Measurements from ENCODE around the gene STAB1. TPM values are rescaled to one million over a fixed set of nuclear protein-coding genes. Genes with fewer than 3 reads are reported as not detected.
A peak's percentile ranks its signal among the peaks of the same experiment; 100 is the strongest.

Gene STAB1
- total and polyA plus RNA-seq, 2 of the 8 experiments (the other 6 are each of a cell fraction or from before 2014, with no cell fraction given), result 1.0 to 1.9 TPM

- Histone ChIP-seq H3K23ac (ENCODE audit: insufficient read length) (no peak overlapping the region), H3K9ac (replicated peaks in 1 of 4; ENCODE audit: extremely low read depth in 1 of 4, low read depth in 3 of 4, low read length in 3 of 4) (no peak overlapping the region), H3K56ac (replicated peaks; ENCODE audit: insufficient read length, low read depth, low read length) (no peak overlapping the region), H2BK15ac (ENCODE audit: low read length) (no peak overlapping the region), H2BK12ac (ENCODE audit: low read depth, low read length) (no peak overlapping the region), H3K4me2 (ENCODE audit: insufficient read depth in 1 of 2, low read depth in 2 of 2, low read length in 2 of 2) (no peak overlapping the region), H3K14ac (ENCODE audit: insufficient read length) (no peak overlapping the region), H3K23me2 (ENCODE audit: low read depth, low read length) (no peaks in the 10 kb centered on the region), H3K27me3 (replicated peaks in 1 of 4; ENCODE audit: control insufficient read depth in 3 of 4, extremely low read depth in 1 of 4, insufficient read depth in 3 of 4, low read length in 3 of 4) (no peaks in the 10 kb centered on the region), H2BK20ac (ENCODE audit: low read length) (no peak overlapping the region), H2AFZ (ENCODE audit: low read length) (no peak overlapping the region), H2BK120ac (replicated peaks; ENCODE audit: low read depth, low read length) (no peak overlapping the region), H4K20me1 (replicated peaks in 1 of 2; ENCODE audit: control insufficient read depth in 1 of 2, insufficient read depth in 2 of 2, low read length in 2 of 2) (peaks cover 0 to 18% of the 10 kb centered on the region in 2 experiments), H4K91ac (replicated peaks; ENCODE audit: insufficient read length, low read length) (no peak overlapping the region), H3K9me3 (ENCODE audit: insufficient read depth in 2 of 2, low read depth in 1 of 2, low read length in 1 of 2) (no peaks in the 10 kb centered on the region), H3K4me1 (replicated peaks in 1 of 4; ENCODE audit: control insufficient read depth in 3 of 4, insufficient read depth in 4 of 4, low read length in 3 of 4) (no peaks in the 10 kb centered on the region), H3K4ac (replicated peaks; ENCODE audit: insufficient read length, low read depth, low read length) (no peak overlapping the region), H3K36me3 (ENCODE audit: control insufficient read depth in 2 of 4, insufficient read depth in 4 of 4, low read length in 3 of 4) (peaks cover 25 to 57% (median 39%) of the 10 kb centered on the region in 4 experiments), H4K5ac (ENCODE audit: insufficient read length, low read depth, low read length) (no peak overlapping the region), H3K4me3 (ENCODE audit: extremely low read depth in 1 of 4, insufficient read depth in 2 of 4, low read depth in 3 of 4, low read length in 4 of 4) (no peak overlapping the region), H3K79me1 (ENCODE audit: low read depth, low read length) (peaks cover 2% of the 10 kb centered on the region; the same call in 1 of the 2 replicates), H3K18ac (ENCODE audit: extremely low read depth, low read length) (no peak overlapping the region), H4K8ac (ENCODE audit: extremely low read depth, insufficient read depth, low read length) (no peak overlapping the region; the same call in 1 of the 2 replicates), H3K27ac (ENCODE audit: low read depth, low read length) (no peak overlapping the region), H3K79me2 (ENCODE audit: control insufficient read depth in 1 of 2, insufficient read depth in 2 of 2, low read length in 2 of 2) (no peaks in the 10 kb centered on the region), H2AK5ac (ENCODE audit: low read depth, low read length) (no peak overlapping the region), H2BK5ac (ENCODE audit: low read depth, low read length) (no peak overlapping the region)
- ChIA-PET CTCF (ENCODE audit: partially characterized antibody) (interaction anchor here (0.8 to 3.1 kb wide), 17 partner anchors 11 to 129 kb away, joined by 3 to 28 read pairs (median 4); partner anchors contain the start of gene TNNC1), POLR2A (ENCODE audit: partially characterized antibody) (interaction anchor here (0.9 to 2.1 kb wide), 4 partner anchors 9 to 36 kb away, joined by 3 to 6 read pairs (median 4); partner anchors contain the start of gene STAB1)
- FAIRE-seq, result no peak
- peak; percentile 67; the same call in 1 of the 2 replicates for TF ChIP-seq POLR2AphosphoS5 (IDR thresholded peaks at IDR 0.05; ENCODE audit: low read depth, low read length)
- no peak for TF ChIP-seq ZNF274 (IDR thresholded peaks at IDR 0.05; ENCODE audit: borderline replicate concordance, extremely low read depth, low read length)
- no peak for TF ChIP-seq BACH1 (IDR thresholded peaks at IDR 0.05; ENCODE audit: low read length)
- DNase-seq (ENCODE audit: low read depth in 1 of 2, low spot score in 2 of 2), result no peak
- 87% methylated on average over 14 of the region's 14 CpGs; no CpG with 5 or more reads in 1 of the 2 experiments for WGBS, 2 experiments (ENCODE audit: extremely low coverage in 1 of 2, insufficient coverage in 1 of 2, insufficient read length in 1 of 2, insufficient replicate concordance in 2 of 2, low coverage in 1 of 2, low lambda C conversion rate in 2 of 2, missing lambda C conversion rate in 1 of 2)
Observed at GRCh38 chr3:52483081-52483480, 12.1 kb upstream of the STAB1 start.
